CD4-positive, alpha-beta T cell treated with Interleukin-6 for 4 hours (primary cell): ENCODE measurements around the gene TRPT1.

Source experiments
- DNase-seq: peaks from one replicate; pipeline ENCODE4 v3.0.0-alpha.2; 2020; ENCODE audit warnings: mixed read lengths

TRPT1 gene

GRCh38 chr11:64225608-64226506 lies at the start of gene TRPT1, which contains the start of gene NUDT22:
Gene TRPT1 (minus strand): TSS chr11:64226186. CDS start chr11:64225860, 326 bp downstream.
Gene NUDT22 (plus strand): TSS chr11:64226274. CDS start chr11:64226653, 379 bp downstream.
- peak; percentile 95 for DNase-seq

- DNase-seq, result no peak
These were observed 49.2 kb upstream of the TRPT1 start for GRCh38 chr11:64275031-64275800.

GRCh38 chr11:64269540-64270220 lies 43.7 kb upstream of the TRPT1 start:
- DNase-seq, result peak; percentile 98

- DNase-seq, result peak; percentile 48
These were observed 43.0 kb upstream of the TRPT1 start for GRCh38 chr11:64268893-64269539.

GRCh38 chr11:64268025-64268892 lies 42.3 kb upstream of the TRPT1 start:
- no peak for DNase-seq

- DNase-seq, result no peak
These were observed 41.4 kb upstream of the TRPT1 start for GRCh38 chr11:64267207-64267945.

- DNase-seq, result no peak
These were observed 40.4 kb upstream of the TRPT1 start for GRCh38 chr11:64266339-64266738.

GRCh38 chr11:64265176-64266160 lies 39.5 kb upstream of the TRPT1 start:
- DNase-seq, result no peak

GRCh38 chr11:64264371-64264852 lies 38.4 kb upstream of the TRPT1 start:
- DNase-seq, result no peak

GRCh38 chr11:64263947-64264317 lies 37.9 kb upstream of the TRPT1 start:
- no peak for DNase-seq

GRCh38 chr11:64263021-64263946 lies 37.3 kb upstream of the TRPT1 start:
- no peak for DNase-seq

GRCh38 chr11:64262271-64263002 lies 36.5 kb upstream of the TRPT1 start:
- DNase-seq, result no peak

- no peak for DNase-seq
These were observed 35.6 kb upstream of the TRPT1 start for GRCh38 chr11:64261556-64262080.

- DNase-seq, result no peak
These were observed 34.2 kb upstream of the TRPT1 start for GRCh38 chr11:64260147-64260708.

- no peak for DNase-seq
These were observed 33.6 kb upstream of the TRPT1 start for GRCh38 chr11:64259533-64260067.

- DNase-seq, result no peak
These were observed 33.1 kb upstream of the TRPT1 start for GRCh38 chr11:64258946-64259532.
